Skeletal muscle satellite cell (primary cell): ENCODE results near the gene FRMPD1.

Experiments
- H3K27me3 ChIP-seq: 2 replicates; pipeline ENCODE4 v1.7.0; 2013; ENCODE audit warnings: low read length; ENCODE audit not compliant: control insufficient read depth, insufficient read depth
- H3K36me3 ChIP-seq: 2 replicates; pipeline ENCODE4 v1.7.0; 2013; ENCODE audit warnings: mild to moderate bottlenecking, control low read depth, low read length; ENCODE audit not compliant: insufficient read depth
- H3K4me1 ChIP-seq: 2 replicates; pipeline ENCODE4 v1.7.0; 2013; ENCODE audit warnings: low read length; ENCODE audit not compliant: control insufficient read depth, insufficient read depth
- H3K4me2 ChIP-seq: 2 replicates; pipeline ENCODE4 v1.7.0; 2013; ENCODE audit warnings: mild to moderate bottlenecking, low read length
- H3K4me3 ChIP-seq: 2 replicates; pipeline ENCODE4 v1.7.0; 2013; ENCODE audit warnings: low read length
- H3K9ac ChIP-seq: 2 replicates; pipeline ENCODE4 v1.7.0; 2013; ENCODE audit warnings: mild to moderate bottlenecking, low read depth, low read length, moderate library complexity
- H3K9me3 ChIP-seq: replicated peaks from 2 replicates; pipeline ENCODE4 v1.7.0; 2013; ENCODE audit warnings: mild to moderate bottlenecking, control low read depth, low read length

The FRMPD1 gene

GRCh38 chr9:37656936-37657335 is 6.2 kb downstream of the FRMPD1 start:
- peaks cover 81% of the 10 kb centered on the region for H3K27me3 ChIP-seq
- no peaks in the 10 kb centered on the region for H3K36me3 ChIP-seq

GRCh38 chr9:37660691-37661090 is 9.9 kb downstream of the FRMPD1 start:
- H3K27me3 ChIP-seq: peaks cover 67% of the 10 kb centered on the region
- no peak overlapping the region for H3K9ac ChIP-seq
- H3K4me3 ChIP-seq: no peak overlapping the region
- no peaks in the 10 kb centered on the region for H3K4me1 ChIP-seq
- H3K9me3 ChIP-seq: no peaks in the 10 kb centered on the region
- H3K4me2 ChIP-seq: no peak overlapping the region
- H3K36me3 ChIP-seq: no peaks in the 10 kb centered on the region

More at GRCh38 chr9:37656936-37657335, 6.2 kb downstream of the FRMPD1 start:
- Histone ChIP-seq H3K4me2 (no peak overlapping the region), H3K4me1 (no peaks in the 10 kb centered on the region), H3K9me3 (no peaks in the 10 kb centered on the region), H3K9ac (no peak overlapping the region), H3K4me3 (no peak overlapping the region)

GRCh38 chr9:37663926-37664325 is 13.2 kb downstream of the FRMPD1 start:
- Histone ChIP-seq H3K4me2 (no peak overlapping the region), H3K9ac (no peak overlapping the region), H3K4me3 (no peak overlapping the region), H3K4me1 (no peaks in the 10 kb centered on the region), H3K27me3 (peaks cover 49% of the 10 kb centered on the region), H3K36me3 (no peaks in the 10 kb centered on the region), H3K9me3 (no peaks in the 10 kb centered on the region)

GRCh38 chr9:37667706-37668105 is 17.0 kb downstream of the FRMPD1 start:
- Histone ChIP-seq H3K9ac (no peak overlapping the region), H3K4me3 (no peak overlapping the region), H3K27me3 (peaks cover 49% of the 10 kb centered on the region), H3K4me2 (no peak overlapping the region), H3K4me1 (no peaks in the 10 kb centered on the region), H3K36me3 (no peaks in the 10 kb centered on the region), H3K9me3 (no peaks in the 10 kb centered on the region)

GRCh38 chr9:37668116-37668601 is 17.4 kb downstream of the FRMPD1 start:
- Histone ChIP-seq H3K36me3 (no peaks in the 10 kb centered on the region), H3K4me3 (no peak overlapping the region), H3K9me3 (no peaks in the 10 kb centered on the region), H3K4me2 (no peak overlapping the region), H3K9ac (no peak overlapping the region), H3K4me1 (no peaks in the 10 kb centered on the region), H3K27me3 (peaks cover 48% of the 10 kb centered on the region)

GRCh38 chr9:37669232-37669631 is 18.5 kb downstream of the FRMPD1 start:
- H3K36me3 ChIP-seq: no peaks in the 10 kb centered on the region
- H3K4me3 ChIP-seq: no peak overlapping the region
- H3K9me3 ChIP-seq: no peaks in the 10 kb centered on the region
- H3K9ac ChIP-seq: no peak overlapping the region
- no peak overlapping the region for H3K4me2 ChIP-seq
- peaks cover 40% of the 10 kb centered on the region for H3K27me3 ChIP-seq
- H3K4me1 ChIP-seq: no peaks in the 10 kb centered on the region

GRCh38 chr9:37675661-37676060 is 24.9 kb downstream of the FRMPD1 start:
- Histone ChIP-seq H3K9ac (no peak overlapping the region), H3K4me1 (peaks cover 12% of the 10 kb centered on the region), H3K27me3 (peaks cover 21% of the 10 kb centered on the region), H3K9me3 (no peaks in the 10 kb centered on the region), H3K4me2 (peak overlapping the region; percentile 54), H3K4me3 (no peak overlapping the region), H3K36me3 (no peaks in the 10 kb centered on the region)

- H3K4me2 ChIP-seq: peak overlapping the region; percentile 54
- no peaks in the 10 kb centered on the region for H3K9me3 ChIP-seq
- H3K4me3 ChIP-seq: no peak overlapping the region
- H3K4me1 ChIP-seq: peaks cover 12% of the 10 kb centered on the region
- H3K36me3 ChIP-seq: no peaks in the 10 kb centered on the region
- H3K9ac ChIP-seq: no peak overlapping the region
- H3K27me3 ChIP-seq: peaks cover 14% of the 10 kb centered on the region
Observed at GRCh38 chr9:37676411-37676830, 25.7 kb downstream of the FRMPD1 start.

GRCh38 chr9:37677435-37677834 is 26.7 kb downstream of the FRMPD1 start:
- Histone ChIP-seq H3K27me3 (peaks cover 16% of the 10 kb centered on the region), H3K4me2 (peak overlapping the region; percentile 54), H3K4me1 (peaks cover 12% of the 10 kb centered on the region), H3K9me3 (no peaks in the 10 kb centered on the region), H3K4me3 (no peak overlapping the region), H3K9ac (no peak overlapping the region), H3K36me3 (no peaks in the 10 kb centered on the region)

GRCh38 chr9:37678789-37679273 is 28.1 kb downstream of the FRMPD1 start:
- Histone ChIP-seq H3K9ac (no peak overlapping the region), H3K36me3 (no peaks in the 10 kb centered on the region), H3K4me2 (no peak overlapping the region), H3K4me3 (no peak overlapping the region), H3K4me1 (peaks cover 12% of the 10 kb centered on the region), H3K9me3 (no peaks in the 10 kb centered on the region), H3K27me3 (peaks cover 28% of the 10 kb centered on the region)

GRCh38 chr9:37679649-37680402 is 29.1 kb downstream of the FRMPD1 start:
- no peaks in the 10 kb centered on the region for H3K9me3 ChIP-seq
- H3K4me1 ChIP-seq: peaks cover 12% of the 10 kb centered on the region
- H3K27me3 ChIP-seq: peaks cover 28% of the 10 kb centered on the region
- H3K9ac ChIP-seq: no peak overlapping the region
- H3K4me2 ChIP-seq: no peak overlapping the region
- H3K4me3 ChIP-seq: no peak overlapping the region
- H3K36me3 ChIP-seq: no peaks in the 10 kb centered on the region

GRCh38 chr9:37682951-37683350 is 32.2 kb downstream of the FRMPD1 start:
- Histone ChIP-seq H3K36me3 (no peaks in the 10 kb centered on the region), H3K9ac (no peak overlapping the region), H3K4me2 (no peak overlapping the region), H3K4me1 (no peaks in the 10 kb centered on the region), H3K27me3 (peaks cover 31% of the 10 kb centered on the region), H3K9me3 (no peaks in the 10 kb centered on the region), H3K4me3 (no peak overlapping the region)
